ENCODE results near the gene HRCT1.

HRCT1 gene

DNA sequence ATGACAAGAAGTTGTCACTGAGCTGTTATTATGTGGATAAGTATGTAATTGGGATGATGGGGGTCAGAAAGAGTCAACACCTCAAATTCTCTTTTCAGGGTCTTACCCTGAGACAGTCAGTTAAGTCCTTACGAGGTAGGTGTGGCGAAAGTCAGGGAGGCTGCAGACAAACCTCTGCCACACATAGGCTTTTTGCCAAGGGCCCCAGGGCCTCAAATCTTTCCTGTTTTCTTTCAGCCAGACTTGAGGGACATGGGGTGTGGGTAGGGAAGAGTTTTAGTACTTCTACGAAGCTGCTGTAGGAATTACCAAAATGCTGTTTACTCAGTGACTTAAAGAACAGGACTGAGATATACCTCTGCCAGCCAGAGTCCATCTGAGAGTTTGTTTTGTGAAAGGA lies 38.2 kb downstream of the HRCT1 start:
- no peak for TF ChIP-seq EZH2phosphoT487 (IDR thresholded peaks at IDR 0.05; ENCODE audit: borderline replicate concordance)
- TF ChIP-seq, protein P1, sequence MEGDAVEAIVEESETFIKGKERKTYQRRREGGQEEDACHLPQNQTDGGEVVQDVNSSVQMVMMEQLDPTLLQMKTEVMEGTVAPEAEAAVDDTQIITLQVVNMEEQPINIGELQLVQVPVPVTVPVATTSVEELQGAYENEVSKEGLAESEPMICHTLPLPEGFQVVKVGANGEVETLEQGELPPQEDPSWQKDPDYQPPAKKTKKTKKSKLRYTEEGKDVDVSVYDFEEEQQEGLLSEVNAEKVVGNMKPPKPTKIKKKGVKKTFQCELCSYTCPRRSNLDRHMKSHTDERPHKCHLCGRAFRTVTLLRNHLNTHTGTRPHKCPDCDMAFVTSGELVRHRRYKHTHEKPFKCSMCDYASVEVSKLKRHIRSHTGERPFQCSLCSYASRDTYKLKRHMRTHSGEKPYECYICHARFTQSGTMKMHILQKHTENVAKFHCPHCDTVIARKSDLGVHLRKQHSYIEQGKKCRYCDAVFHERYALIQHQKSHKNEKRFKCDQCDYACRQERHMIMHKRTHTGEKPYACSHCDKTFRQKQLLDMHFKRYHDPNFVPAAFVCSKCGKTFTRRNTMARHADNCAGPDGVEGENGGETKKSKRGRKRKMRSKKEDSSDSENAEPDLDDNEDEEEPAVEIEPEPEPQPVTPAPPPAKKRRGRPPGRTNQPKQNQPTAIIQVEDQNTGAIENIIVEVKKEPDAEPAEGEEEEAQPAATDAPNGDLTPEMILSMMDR (conservative IDR thresholded peaks at IDR 0.05; ENCODE audit: low read length): no peak
- H4K20me1 ChIP-seq (ENCODE audit: insufficient read depth, low read length, poor library complexity, severe bottlenecking): no peaks in the 10 kb centered on the region
- H3F3A ChIP-seq (ENCODE audit: low read depth): 0 out of 2 replicates have a peak, but pooled peaks cover 3% of the 10 kb centered on the region
- no peaks in the 10 kb centered on the region for H3K9me3 ChIP-seq (ENCODE audit: insufficient read depth, low read depth, low read length)
- H3K36me3 ChIP-seq (ENCODE audit: insufficient read depth, low read length): no peaks in the 10 kb centered on the region
- H3K79me2 ChIP-seq (ENCODE audit: insufficient read depth, low read length): no peaks in the 10 kb centered on the region
- peaks cover 64% of the 10 kb centered on the region for H3K4me1 ChIP-seq (ENCODE audit: insufficient read depth, low read length, poor library complexity, severe bottlenecking)
- H3K9me2 ChIP-seq (replicated peaks; ENCODE audit: low read depth, low read length): no peaks in the 10 kb centered on the region
- H3K4me3 ChIP-seq (ENCODE audit: low read length, poor library complexity, severe bottlenecking): no peak overlapping the region
- no peak overlapping the region for H3K4me2 ChIP-seq (ENCODE audit: low read depth, low read length, poor library complexity, severe bottlenecking)
- peak overlapping the region; percentile 2 for H3K9ac ChIP-seq (ENCODE audit: low read depth, low read length, poor library complexity, severe bottlenecking)
- peak overlapping the region; percentile 52 for H2AFZ ChIP-seq (ENCODE audit: low read length)
- H3K27me3 ChIP-seq (ENCODE audit: insufficient read depth, low read length, poor library complexity, severe bottlenecking): no peaks in the 10 kb centered on the region

DNA sequence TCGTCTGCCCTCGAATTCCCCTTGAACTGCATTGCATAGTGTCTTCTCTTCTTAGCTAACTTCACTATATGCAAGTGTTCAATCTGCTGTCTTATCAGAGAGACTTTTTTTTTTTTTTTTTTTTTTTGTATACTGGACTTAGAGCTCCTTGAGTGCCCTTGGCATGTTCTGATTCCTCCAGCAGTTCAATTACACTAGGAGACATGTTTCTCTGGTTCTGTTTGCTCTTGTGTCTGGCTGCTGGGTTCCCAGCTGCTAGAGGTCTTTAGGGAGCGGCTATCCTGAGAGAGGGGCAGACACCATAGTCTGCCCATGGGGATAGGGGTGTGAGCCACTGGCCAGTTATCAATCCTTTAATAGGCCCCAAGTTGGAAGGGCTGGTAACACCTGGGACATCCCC lies 38.8 kb downstream of the HRCT1 start:
- Histone ChIP-seq H3K36me3 (ENCODE audit: insufficient read depth, low read length) (no peaks in the 10 kb centered on the region), H2AFZ (ENCODE audit: low read length) (peak overlapping the region; percentile 52; the same call in 1 of the 2 replicates), H3K9me2 (replicated peaks; ENCODE audit: low read depth, low read length) (no peaks in the 10 kb centered on the region), H3K4me1 (ENCODE audit: insufficient read depth, low read length, poor library complexity, severe bottlenecking) (peaks cover 63% of the 10 kb centered on the region), H4K20me1 (ENCODE audit: insufficient read depth, low read length, poor library complexity, severe bottlenecking) (no peaks in the 10 kb centered on the region), H3K27me3 (ENCODE audit: insufficient read depth, low read length, poor library complexity, severe bottlenecking) (no peaks in the 10 kb centered on the region), H3K4me3 (ENCODE audit: low read length, poor library complexity, severe bottlenecking) (no peak overlapping the region), H3K79me2 (ENCODE audit: insufficient read depth, low read length) (no peaks in the 10 kb centered on the region), H3K9ac (ENCODE audit: low read depth, low read length, poor library complexity, severe bottlenecking) (peak overlapping the region; percentile 19), H3F3A (ENCODE audit: low read depth) (0 out of 2 replicates have a peak, but pooled peaks cover 3% of the 10 kb centered on the region), H3K4me2 (ENCODE audit: low read depth, low read length, poor library complexity, severe bottlenecking) (no peak overlapping the region), H3K9me3 (ENCODE audit: insufficient read depth, low read depth, low read length) (no peaks in the 10 kb centered on the region)
- no peak for TF ChIP-seq EZH2phosphoT487 (IDR thresholded peaks at IDR 0.05; ENCODE audit: borderline replicate concordance)
- TF ChIP-seq, protein P1 (conservative IDR thresholded peaks at IDR 0.05; ENCODE audit: low read length): no peak

DNA sequence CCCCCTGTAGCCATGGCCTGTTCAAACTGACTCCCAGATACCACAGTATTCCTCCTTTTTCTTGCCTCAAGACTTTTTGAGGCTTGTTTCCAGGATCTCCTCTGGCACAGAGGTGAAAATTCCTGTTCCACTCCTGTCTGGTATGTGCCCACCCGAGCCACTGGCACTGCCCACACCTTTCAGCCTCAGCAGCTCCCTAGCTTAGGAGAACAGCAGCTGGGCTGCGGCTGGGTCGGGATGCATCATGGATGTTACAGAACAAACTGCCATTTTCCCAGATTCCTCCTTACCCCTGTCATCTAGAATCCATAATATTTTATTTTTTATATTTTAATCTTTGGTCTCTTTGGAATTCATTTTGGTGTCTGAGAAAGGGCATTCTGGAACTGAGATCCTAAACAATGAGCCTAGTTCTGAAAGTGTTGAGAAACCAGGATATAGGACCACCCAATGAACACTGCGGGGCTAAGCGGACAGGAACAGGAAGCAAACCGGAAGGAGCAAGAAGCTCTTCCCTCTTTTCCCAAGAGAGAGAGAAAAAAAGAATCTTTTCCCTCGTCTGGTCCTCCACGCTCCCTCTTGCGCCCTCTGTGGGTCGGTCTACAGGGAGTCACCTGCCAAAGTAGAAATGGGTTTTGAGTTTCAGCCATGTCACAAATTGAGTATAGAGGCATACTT lies 39.5 kb downstream of the HRCT1 start:
- Histone ChIP-seq H3K27me3 (ENCODE audit: insufficient read depth, low read length, poor library complexity, severe bottlenecking) (no peaks in the 10 kb centered on the region), H3K9me2 (replicated peaks; ENCODE audit: low read depth, low read length) (no peaks in the 10 kb centered on the region), H3K4me3 (ENCODE audit: low read length, poor library complexity, severe bottlenecking) (no peak overlapping the region), H3K4me1 (ENCODE audit: insufficient read depth, low read length, poor library complexity, severe bottlenecking) (peaks cover 57% of the 10 kb centered on the region), H4K20me1 (ENCODE audit: insufficient read depth, low read length, poor library complexity, severe bottlenecking) (no peaks in the 10 kb centered on the region), H3F3A (ENCODE audit: low read depth) (0 out of 2 replicates have a peak, but pooled peaks cover 3% of the 10 kb centered on the region), H3K9me3 (ENCODE audit: insufficient read depth, low read depth, low read length) (no peaks in the 10 kb centered on the region), H3K36me3 (ENCODE audit: insufficient read depth, low read length) (no peaks in the 10 kb centered on the region), H2AFZ (ENCODE audit: low read length) (peak overlapping the region; percentile 71), H3K79me2 (ENCODE audit: insufficient read depth, low read length) (no peaks in the 10 kb centered on the region), H3K4me2 (ENCODE audit: low read depth, low read length, poor library complexity, severe bottlenecking) (peak overlapping the region; percentile 1), H3K9ac (ENCODE audit: low read depth, low read length, poor library complexity, severe bottlenecking) (peak overlapping the region; percentile 19)
- TF ChIP-seq, protein P1 (conservative IDR thresholded peaks at IDR 0.05; ENCODE audit: low read length): peak; percentile 94
- TF ChIP-seq EZH2phosphoT487 (IDR thresholded peaks at IDR 0.05; ENCODE audit: borderline replicate concordance): no peak
